ENCODE data around the gene ROBO1. TPM values are rescaled to one million over a fixed set of nuclear protein-coding genes. Genes with fewer than 3 reads are reported as not detected.
"Not testable (repeated sequence)": the region's sequence is repeated elsewhere in the genome, so short reads cannot be mapped to it uniquely, and the experiment has no call there.

The ROBO1 gene
- total and polyA plus RNA-seq, 2 donors (not counting 3 experiments of a cell fraction or from before 2014, with no cell fraction given) = 5.9 to 14.2 TPM

DNA sequence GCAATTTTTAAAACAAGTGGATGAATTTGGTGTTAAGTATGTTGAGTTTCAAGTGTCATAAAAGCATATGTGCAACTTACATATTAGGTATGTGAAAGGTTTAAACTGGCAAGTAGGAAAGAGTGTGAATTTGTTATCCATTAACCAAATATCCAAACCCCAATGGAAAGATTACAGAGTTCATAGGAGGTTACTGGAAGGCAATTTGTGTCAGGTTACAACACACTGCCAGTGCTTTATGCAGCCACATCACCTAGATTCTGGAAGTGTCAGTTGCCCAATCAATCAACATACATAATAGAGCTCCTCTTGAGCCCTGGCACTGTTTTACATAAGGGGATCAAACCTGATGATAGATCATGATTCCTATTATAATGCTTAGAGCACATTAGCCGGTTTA, 261.0 kb downstream of the ROBO1 start:
- no peaks in the 10 kb centered on the region for H3K27me3 ChIP-seq (ENCODE audit: control insufficient read depth in 2 of 2, insufficient read depth in 2 of 2, low read length in 2 of 2)
- DNase-seq (ENCODE audit: low read depth, low spot score) (no peak), FAIRE-seq (no peak)
- H3K4me3 ChIP-seq (replicated peaks in 1 of 3; ENCODE audit: insufficient read depth in 1 of 3, low read depth in 1 of 3, low read length in 3 of 3) = no peak overlapping the region
- no peak overlapping the region for H2AFZ ChIP-seq (ENCODE audit: low read depth, low read length)
- H3K9me3 ChIP-seq (replicated peaks; ENCODE audit: control insufficient read depth, insufficient read depth, low read length) = no peaks in the 10 kb centered on the region
- H4K20me1 ChIP-seq (replicated peaks; ENCODE audit: control insufficient read depth, extremely low read depth, insufficient read depth, low read length) = no peaks in the 10 kb centered on the region
- POLR2A ChIA-PET = no interaction called here
- H3K9ac ChIP-seq (replicated peaks; ENCODE audit: extremely low read depth, insufficient read depth, low read length) = no peak overlapping the region
- dilution Hi-C loops (cut with MboI; ENCODE audit: extremely low pct_ligation_motif_present, low sequenced_read_pairs) = loop anchor here (25.0 kb wide), 1 partner anchor 1206 kb away; no protein-coding TSS in a partner anchor
- CTCF ChIA-PET = interaction anchor here (1.5 kb wide), 1 partner anchor 11 kb away, joined by 3 read pairs; no protein-coding TSS in a partner anchor
- H3K4me2 ChIP-seq (ENCODE audit: insufficient read depth, low read length) = no peak overlapping the region
- H3K27ac ChIP-seq (ENCODE audit: insufficient read depth, low read depth, low read length) = no peak overlapping the region
- H3K9me1 ChIP-seq (replicated peaks; ENCODE audit: control insufficient read depth, extremely low read depth, insufficient read depth, low read length) = no peaks in the 10 kb centered on the region
- no peaks in the 10 kb centered on the region for H3K36me3 ChIP-seq (ENCODE audit: control insufficient read depth in 2 of 2, extremely low read depth in 1 of 2, insufficient read depth in 2 of 2, low read length in 2 of 2)
- intact Hi-C loops (cut with micrococcal nuclease) = no loop called here
- H3K79me2 ChIP-seq (ENCODE audit: control insufficient read depth, insufficient read depth, low read length) = no peaks in the 10 kb centered on the region
- no peaks in the 10 kb centered on the region for H3K4me1 ChIP-seq (ENCODE audit: control insufficient read depth, extremely low read depth, insufficient read depth, low read length)
- BruUV-seq (replicated peaks) = no TSS peak
- TF ChIP-seq FOS (IDR thresholded peaks at IDR 0.05; ENCODE audit: borderline replicate concordance, insufficient read depth, low read length) (no peak), POLR2AphosphoS5 (IDR thresholded peaks at IDR 0.05; ENCODE audit: insufficient read depth, low read depth, low read length) (no peak), MYC (IDR thresholded peaks at IDR 0.05; ENCODE audit: low read depth, low read length) (no peak), JUN (IDR thresholded peaks at IDR 0.05; ENCODE audit: borderline replicate concordance, insufficient read depth, insufficient read length, low read depth) (no peak), EZH2 (IDR thresholded peaks at IDR 0.05; ENCODE audit: borderline replicate concordance, low read depth, low read length, severe bottlenecking) (no peak)
- TF ChIP-seq, protein P1, sequence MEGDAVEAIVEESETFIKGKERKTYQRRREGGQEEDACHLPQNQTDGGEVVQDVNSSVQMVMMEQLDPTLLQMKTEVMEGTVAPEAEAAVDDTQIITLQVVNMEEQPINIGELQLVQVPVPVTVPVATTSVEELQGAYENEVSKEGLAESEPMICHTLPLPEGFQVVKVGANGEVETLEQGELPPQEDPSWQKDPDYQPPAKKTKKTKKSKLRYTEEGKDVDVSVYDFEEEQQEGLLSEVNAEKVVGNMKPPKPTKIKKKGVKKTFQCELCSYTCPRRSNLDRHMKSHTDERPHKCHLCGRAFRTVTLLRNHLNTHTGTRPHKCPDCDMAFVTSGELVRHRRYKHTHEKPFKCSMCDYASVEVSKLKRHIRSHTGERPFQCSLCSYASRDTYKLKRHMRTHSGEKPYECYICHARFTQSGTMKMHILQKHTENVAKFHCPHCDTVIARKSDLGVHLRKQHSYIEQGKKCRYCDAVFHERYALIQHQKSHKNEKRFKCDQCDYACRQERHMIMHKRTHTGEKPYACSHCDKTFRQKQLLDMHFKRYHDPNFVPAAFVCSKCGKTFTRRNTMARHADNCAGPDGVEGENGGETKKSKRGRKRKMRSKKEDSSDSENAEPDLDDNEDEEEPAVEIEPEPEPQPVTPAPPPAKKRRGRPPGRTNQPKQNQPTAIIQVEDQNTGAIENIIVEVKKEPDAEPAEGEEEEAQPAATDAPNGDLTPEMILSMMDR (IDR thresholded peaks at IDR 0.05; ENCODE audit: extremely low read depth in 1 of 2, insufficient read depth in 1 of 2, low read depth in 1 of 2, low read length in 2 of 2) = no peak

DNA sequence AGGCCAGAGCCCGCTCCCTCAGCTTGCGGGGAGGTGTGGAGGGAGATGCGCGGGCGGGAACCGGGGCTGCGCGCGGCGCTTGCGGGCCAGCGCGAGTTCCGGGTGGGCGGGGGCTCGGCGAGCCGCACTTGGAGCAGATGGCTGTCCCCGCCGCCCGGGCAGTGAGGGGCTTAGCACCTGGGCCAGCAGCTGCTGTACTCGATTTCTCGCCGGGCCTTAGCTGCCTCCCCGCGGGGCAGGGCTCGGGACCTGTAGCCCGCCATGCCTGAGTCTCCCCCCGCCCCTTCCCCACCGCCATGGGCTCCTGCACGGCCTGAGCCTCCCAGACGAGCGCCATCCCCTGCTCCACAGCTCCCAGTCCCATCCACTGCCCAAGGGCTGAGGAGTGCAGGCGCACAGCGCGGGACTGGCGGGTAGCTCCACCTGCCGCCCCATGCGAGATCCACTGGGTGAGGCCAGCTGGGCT, 265.5 kb downstream of the ROBO1 start:
- H4K20me1 ChIP-seq (replicated peaks; ENCODE audit: control insufficient read depth, extremely low read depth, insufficient read depth, low read length); intact Hi-C loops (cut with micrococcal nuclease); H3K9ac ChIP-seq (replicated peaks; ENCODE audit: extremely low read depth, insufficient read depth, low read length); H3K4me3 ChIP-seq (replicated peaks in 1 of 3; ENCODE audit: insufficient read depth in 1 of 3, low read depth in 1 of 3, low read length in 3 of 3); H3K36me3 ChIP-seq (ENCODE audit: control insufficient read depth in 2 of 2, extremely low read depth in 1 of 2, insufficient read depth in 2 of 2, low read length in 2 of 2); DNase-seq (ENCODE audit: low read depth, low spot score); H3K9me3 ChIP-seq (replicated peaks; ENCODE audit: control insufficient read depth, insufficient read depth, low read length); H3K27ac ChIP-seq (ENCODE audit: insufficient read depth, low read depth, low read length); FAIRE-seq; POLR2A ChIA-PET; H3K4me1 ChIP-seq (ENCODE audit: control insufficient read depth, extremely low read depth, insufficient read depth, low read length); BruUV-seq (replicated peaks); H3K27me3 ChIP-seq (ENCODE audit: control insufficient read depth in 2 of 2, insufficient read depth in 2 of 2, low read length in 2 of 2); H3K9me1 ChIP-seq (replicated peaks; ENCODE audit: control insufficient read depth, extremely low read depth, insufficient read depth, low read length); H3K79me2 ChIP-seq (ENCODE audit: control insufficient read depth, insufficient read depth, low read length); H3K4me2 ChIP-seq (ENCODE audit: insufficient read depth, low read length); H2AFZ ChIP-seq (ENCODE audit: low read depth, low read length): not testable (repeated sequence)
- dilution Hi-C loops (cut with MboI; ENCODE audit: extremely low pct_ligation_motif_present, low sequenced_read_pairs) = loop anchor here (25.0 kb wide), 1 partner anchor 1210 kb away; no protein-coding TSS in a partner anchor
- CTCF ChIA-PET = interaction anchor here (1.4 kb wide), 1 partner anchor 13 kb away, joined by 4 read pairs; no protein-coding TSS in a partner anchor

All from endothelial cell of umbilical vein (primary cell).